ENCODE results near the gene PTGDR. TPM values are rescaled to one million over a fixed set of nuclear protein-coding genes. Genes with fewer than 3 reads are reported as not detected.

The PTGDR gene
- total and polyA plus RNA-seq, 4 experiments from 2014 or later = 1.9 to 7.2 (median 4.4) TPM

DNA sequence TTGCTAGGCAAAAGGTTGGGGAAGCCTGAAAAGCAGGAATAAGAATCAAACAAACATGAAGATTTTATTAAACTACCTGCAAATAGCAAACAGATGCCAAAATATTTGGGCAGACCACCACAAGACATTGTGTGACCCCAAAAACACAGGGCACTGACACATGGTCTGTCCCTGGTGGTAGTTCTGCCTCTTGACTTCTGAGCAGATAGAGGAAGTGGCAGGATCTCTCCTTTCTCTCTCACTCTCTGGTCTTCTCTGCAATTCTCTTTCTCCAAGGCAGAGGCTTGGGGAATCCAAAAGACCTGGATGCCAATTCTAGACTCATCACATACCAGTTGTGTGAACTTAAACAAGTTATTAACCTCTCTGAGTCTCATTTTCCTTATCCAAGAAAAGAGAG, 4.3 kb upstream of the PTGDR start:
- Histone ChIP-seq H3K9me3 (ENCODE audit: control insufficient read depth in 1 of 2, low read length in 2 of 2) (no peaks in the 10 kb centered on the region), H3K27ac (ENCODE audit: low read depth, low read length) (no peak overlapping the region), H3K4me1 (ENCODE audit: insufficient read depth, low read length) (peaks cover 43% of the 10 kb centered on the region), H3K36me3 (ENCODE audit: insufficient read depth, low read length) (no peaks in the 10 kb centered on the region), H3K27me3 (ENCODE audit: insufficient read depth, low read length) (no peaks in the 10 kb centered on the region), H3K4me3 (ENCODE audit: low read length in 2 of 2) (no peak overlapping the region)
- Mint-ChIP-seq H3K4me1 (peaks cover 29 to 54% (median 43%) of the 10 kb centered on the region in 4 donors), H3K27me3 (peaks cover 2 to 9% of the 10 kb centered on the region in 2 donors), H3K4me3 (no peak overlapping the region), H3K27ac (no peak overlapping the region), H3K36me3 (peaks cover 2 to 4% of the 10 kb centered on the region in 2 donors), H3K9me3 (peaks cover 0 to 3% (median 0%) of the 10 kb centered on the region in 8 donors)
- no peak for DNase-seq
- intact Hi-C loops (cut with micrococcal nuclease) = no loop called here
- CTCF ChIA-PET (ENCODE audit: partially characterized antibody) = no interaction called here
- POLR2A ChIA-PET (ENCODE audit: partially characterized antibody) = no interaction called here

DNA sequence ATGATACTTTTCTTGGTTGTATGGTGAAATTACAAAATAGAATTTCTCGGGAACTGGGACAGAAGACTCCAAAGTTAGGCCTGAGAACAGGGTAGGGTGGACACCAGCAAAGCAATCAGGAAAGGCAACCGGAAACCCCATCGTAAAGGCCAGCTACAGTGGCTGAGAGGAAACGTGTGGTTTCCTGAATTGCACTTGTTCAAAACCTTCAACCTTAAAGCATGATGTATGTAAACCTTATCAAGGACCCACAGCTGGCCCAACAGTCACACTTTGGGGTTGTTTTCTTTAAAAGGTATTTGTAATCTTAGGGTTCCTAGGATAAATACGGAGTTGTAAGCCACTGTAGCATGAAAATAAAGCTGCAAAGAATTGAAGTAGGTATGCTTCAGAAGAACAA, 2.2 kb upstream of the PTGDR start:
- POLR2A ChIA-PET (ENCODE audit: partially characterized antibody) = interaction anchor here (1.4 kb wide), 1 partner anchor 287 kb away, joined by 3 read pairs; the partner anchor contains the start of genes GPR137C and TXNDC16

DNA sequence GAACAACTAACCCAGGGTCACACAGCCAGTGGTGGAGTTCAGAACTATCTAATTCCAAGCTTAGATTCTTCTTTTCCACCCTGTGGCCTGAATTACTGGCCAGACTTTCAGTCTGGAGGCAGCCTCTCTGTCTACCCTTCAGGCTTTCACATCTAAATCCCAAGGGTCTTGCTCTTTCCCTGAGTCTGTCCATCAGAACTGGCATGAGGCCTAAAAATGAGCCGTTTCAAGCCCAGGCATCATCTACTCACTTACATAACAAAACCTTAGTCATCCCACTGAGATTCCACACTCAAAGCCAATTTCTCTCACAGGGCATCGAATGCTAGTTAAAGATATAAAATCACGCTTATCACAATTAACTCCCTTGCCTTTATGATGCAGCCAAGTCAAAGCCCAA, 1.3 kb upstream of the PTGDR start:
- Histone ChIP-seq H3K4me1 (ENCODE audit: insufficient read depth, low read length) (peaks cover 42% of the 10 kb centered on the region), H3K4me3 (ENCODE audit: low read length in 2 of 2) (no peak overlapping the region), H3K27me3 (ENCODE audit: insufficient read depth, low read length) (peaks cover 12% of the 10 kb centered on the region), H3K9me3 (ENCODE audit: control insufficient read depth in 1 of 2, low read length in 2 of 2) (no peaks in the 10 kb centered on the region), H3K27ac (ENCODE audit: low read depth, low read length) (no peak overlapping the region), H3K36me3 (ENCODE audit: insufficient read depth, low read length) (no peaks in the 10 kb centered on the region)
- ChIA-PET CTCF (ENCODE audit: partially characterized antibody) (interaction anchor here (1.1 to 1.8 kb wide), 4 partner anchors 19 to 406 kb away, joined by 3 read pairs; partner anchors contain the start of gene GNG2), POLR2A (ENCODE audit: partially characterized antibody) (interaction anchor here (1.4 kb wide), 1 partner anchor 286 kb away, joined by 3 read pairs; the partner anchor contains the start of genes GPR137C and TXNDC16)
- intact Hi-C loops (cut with micrococcal nuclease) = no loop called here
- H3K27ac Mint-ChIP-seq = peak overlapping the region in 1 of 7 donors; percentile 28
- DNase-seq = no peak
- no peaks in the 10 kb centered on the region for H3K9me3 Mint-ChIP-seq
- H3K4me1 Mint-ChIP-seq = peaks cover 31 to 61% (median 42%) of the 10 kb centered on the region in 4 donors
- peaks cover 12 to 19% of the 10 kb centered on the region in 2 donors for H3K27me3 Mint-ChIP-seq
- H3K4me3 Mint-ChIP-seq = peak overlapping the region in 6 of 8 donors; percentile 35 to 98 (median 96)
- H3K36me3 Mint-ChIP-seq = peaks cover 3 to 7% of the 10 kb centered on the region in 2 donors

More for the DNA sequence above, 2.2 kb upstream of the PTGDR start:
- CTCF ChIA-PET (ENCODE audit: partially characterized antibody) = interaction anchor here (1.1 to 1.5 kb wide), 2 partner anchors 8 to 85 kb away, joined by 3 to 5 read pairs; no protein-coding TSS in a partner anchor
- peaks cover 31 to 55% (median 40%) of the 10 kb centered on the region in 4 donors for H3K4me1 Mint-ChIP-seq
- no peaks in the 10 kb centered on the region for H3K9me3 ChIP-seq (ENCODE audit: control insufficient read depth in 1 of 2, low read length in 2 of 2)
- H3K36me3 Mint-ChIP-seq = peaks cover 3 to 7% of the 10 kb centered on the region in 2 donors
- peaks cover 9 to 18% of the 10 kb centered on the region in 2 donors for H3K27me3 Mint-ChIP-seq
- DNase-seq = no peak
- H3K36me3 ChIP-seq (ENCODE audit: insufficient read depth, low read length) = no peaks in the 10 kb centered on the region
- intact Hi-C loops (cut with micrococcal nuclease) = no loop called here
- H3K27ac Mint-ChIP-seq = peak overlapping the region in 3 of 7 donors; percentile 31 to 70 (median 38)
- peak overlapping the region in 5 of 8 donors; percentile 4 to 61 (median 47) for H3K4me3 Mint-ChIP-seq
- peaks cover 42% of the 10 kb centered on the region for H3K4me1 ChIP-seq (ENCODE audit: insufficient read depth, low read length)
- H3K27ac ChIP-seq (ENCODE audit: low read depth, low read length) = no peak overlapping the region
- H3K9me3 Mint-ChIP-seq = peaks cover 0 to 2% (median 0%) of the 10 kb centered on the region in 8 donors
- H3K4me3 ChIP-seq (ENCODE audit: low read length in 2 of 2) = no peak overlapping the region
- H3K27me3 ChIP-seq (ENCODE audit: insufficient read depth, low read length) = peaks cover 12% of the 10 kb centered on the region

DNA sequence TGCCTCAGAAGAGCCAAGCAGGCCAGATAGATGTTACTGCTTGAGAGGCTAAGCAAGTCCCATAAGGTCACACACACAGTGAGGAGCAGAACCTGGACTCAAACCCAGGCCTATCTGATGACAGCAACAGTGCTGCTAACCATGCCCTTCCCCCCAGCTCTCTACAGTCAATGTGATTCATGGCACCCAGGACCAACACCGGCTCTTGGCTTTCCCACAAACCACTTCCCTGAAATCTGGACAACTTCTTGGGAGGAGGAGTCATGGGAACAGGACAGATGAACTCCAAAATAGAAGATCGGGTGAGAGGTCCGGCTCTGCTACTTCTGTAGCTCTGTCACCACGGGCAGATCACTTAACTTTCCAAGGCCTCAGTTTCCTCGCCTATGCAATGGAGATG, 716 bp upstream of the PTGDR start:
- CTCF ChIA-PET (ENCODE audit: partially characterized antibody) = interaction anchor here (1.1 to 1.8 kb wide), 4 partner anchors 19 to 406 kb away, joined by 3 to 4 read pairs (median 3); partner anchors contain the start of gene GNG2
- Histone ChIP-seq H3K27ac (ENCODE audit: low read depth, low read length) (no peak overlapping the region), H3K36me3 (ENCODE audit: insufficient read depth, low read length) (no peaks in the 10 kb centered on the region), H3K4me3 (ENCODE audit: low read length in 2 of 2) (peak overlapping the region in 1 of 2 donors; percentile 60), H3K4me1 (ENCODE audit: insufficient read depth, low read length) (peaks cover 43% of the 10 kb centered on the region), H3K27me3 (ENCODE audit: insufficient read depth, low read length) (peaks cover 12% of the 10 kb centered on the region), H3K9me3 (ENCODE audit: control insufficient read depth in 1 of 2, low read length in 2 of 2) (no peaks in the 10 kb centered on the region)
- H3K4me3 Mint-ChIP-seq = peak overlapping the region in 7 of 8 donors; percentile 94 to 98 (median 96)
- intact Hi-C loops (cut with micrococcal nuclease) = no loop called here
- H3K9me3 Mint-ChIP-seq = no peaks in the 10 kb centered on the region
- H3K36me3 Mint-ChIP-seq = peaks cover 3 to 7% of the 10 kb centered on the region in 2 donors
- DNase-seq = no peak
- H3K4me1 Mint-ChIP-seq = peaks cover 31 to 61% (median 45%) of the 10 kb centered on the region in 4 donors
- POLR2A ChIA-PET (ENCODE audit: partially characterized antibody) = interaction anchor here (0.7 to 1.1 kb wide), 5 partner anchors 19 to 92 kb away, joined by 3 to 4 read pairs (median 4); partner anchors contain the start of gene PTGER2
- H3K27me3 Mint-ChIP-seq = peaks cover 12 to 19% of the 10 kb centered on the region in 2 donors
- H3K27ac Mint-ChIP-seq = peak overlapping the region in 1 of 7 donors; percentile 28

DNA sequence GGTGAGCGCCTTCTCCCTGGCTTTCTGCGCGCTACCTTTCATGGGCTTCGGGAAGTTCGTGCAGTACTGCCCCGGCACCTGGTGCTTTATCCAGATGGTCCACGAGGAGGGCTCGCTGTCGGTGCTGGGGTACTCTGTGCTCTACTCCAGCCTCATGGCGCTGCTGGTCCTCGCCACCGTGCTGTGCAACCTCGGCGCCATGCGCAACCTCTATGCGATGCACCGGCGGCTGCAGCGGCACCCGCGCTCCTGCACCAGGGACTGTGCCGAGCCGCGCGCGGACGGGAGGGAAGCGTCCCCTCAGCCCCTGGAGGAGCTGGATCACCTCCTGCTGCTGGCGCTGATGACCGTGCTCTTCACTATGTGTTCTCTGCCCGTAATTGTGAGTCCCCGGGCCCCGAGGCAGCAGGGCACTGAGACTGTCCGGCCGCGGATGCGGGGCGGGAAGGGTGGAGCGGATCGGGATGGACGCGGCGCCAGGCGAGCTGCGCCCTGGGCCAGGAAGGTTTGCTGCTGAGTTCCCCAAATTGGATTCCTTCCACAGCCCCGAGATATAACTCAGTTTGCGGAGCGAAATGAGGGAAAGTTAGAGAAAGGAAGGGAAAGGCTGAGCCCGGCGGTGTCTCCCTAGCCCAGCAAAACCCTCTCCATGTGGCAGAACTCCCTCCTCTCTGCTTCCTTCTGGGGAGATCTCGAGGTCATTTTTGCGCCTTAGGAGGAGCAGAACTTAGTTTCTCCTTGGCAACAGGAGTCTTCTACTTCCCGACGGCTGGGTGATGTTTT, 972 bp downstream of the PTGDR start:
- Mint-ChIP-seq H3K36me3 (peaks cover 3 to 11% of the 10 kb centered on the region in 2 donors), H3K4me1 (peaks cover 31 to 68% (median 49%) of the 10 kb centered on the region in 4 donors), H3K27ac (peak overlapping the region in 5 of 7 donors; percentile 36 to 93 (median 80)), H3K4me3 (peak overlapping the region; percentile 92 to 98 (median 96)), H3K9me3 (no peaks in the 10 kb centered on the region), H3K27me3 (peaks cover 12 to 19% of the 10 kb centered on the region in 2 donors)
- ChIA-PET CTCF (ENCODE audit: partially characterized antibody) (no interaction called here), POLR2A (ENCODE audit: partially characterized antibody) (no interaction called here)
- H3K27ac ChIP-seq (ENCODE audit: low read depth, low read length) = no peak overlapping the region
- H3K4me1 ChIP-seq (ENCODE audit: insufficient read depth, low read length) = peaks cover 48% of the 10 kb centered on the region
- H3K27me3 ChIP-seq (ENCODE audit: insufficient read depth, low read length) = peaks cover 12% of the 10 kb centered on the region
- intact Hi-C loops (cut with micrococcal nuclease) = no loop called here
- no peaks in the 10 kb centered on the region for H3K36me3 ChIP-seq (ENCODE audit: insufficient read depth, low read length)
- peak overlapping the region; percentile 60 to 65 for H3K4me3 ChIP-seq (ENCODE audit: low read length in 2 of 2)
- H3K9me3 ChIP-seq (ENCODE audit: control insufficient read depth in 1 of 2, low read length in 2 of 2) = no peaks in the 10 kb centered on the region
- DNase-seq = peak in 4 of 5 donors; percentile 20 to 33 (median 28)

DNA sequence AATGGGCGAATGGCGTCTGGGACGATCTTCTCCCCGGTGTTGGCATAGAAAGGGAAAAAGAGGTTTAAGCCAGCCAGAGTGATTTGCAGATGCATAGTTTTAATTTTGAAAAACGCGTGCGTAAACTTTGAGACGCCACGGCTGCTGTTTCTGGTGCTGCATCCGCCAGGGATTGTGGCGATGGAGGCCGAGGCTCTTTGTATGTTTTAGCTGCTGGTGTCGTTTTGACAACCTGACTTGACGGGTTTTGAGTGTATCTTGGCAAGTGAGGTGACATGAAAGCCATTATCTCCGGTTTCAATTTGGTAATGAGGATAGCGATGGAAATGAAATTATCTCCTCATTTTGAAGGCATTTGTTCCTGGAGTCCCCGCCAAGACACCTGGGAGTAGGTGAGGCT, 1.6 kb downstream of the PTGDR start:
- intact Hi-C loops (cut with micrococcal nuclease) = no loop called here
- DNase-seq = no peak
- Histone ChIP-seq H3K36me3 (ENCODE audit: insufficient read depth, low read length) (no peaks in the 10 kb centered on the region), H3K4me3 (ENCODE audit: low read length in 2 of 2) (peak overlapping the region; percentile 60 to 65), H3K9me3 (ENCODE audit: control insufficient read depth in 1 of 2, low read length in 2 of 2) (no peaks in the 10 kb centered on the region), H3K4me1 (ENCODE audit: insufficient read depth, low read length) (peaks cover 48% of the 10 kb centered on the region), H3K27me3 (ENCODE audit: insufficient read depth, low read length) (peaks cover 12% of the 10 kb centered on the region), H3K27ac (ENCODE audit: low read depth, low read length) (no peak overlapping the region)
- Mint-ChIP-seq H3K27me3 (peaks cover 12 to 19% of the 10 kb centered on the region in 2 donors), H3K9me3 (no peaks in the 10 kb centered on the region), H3K36me3 (peaks cover 3 to 13% of the 10 kb centered on the region in 2 donors), H3K4me3 (peak overlapping the region; percentile 92 to 98 (median 96)), H3K27ac (peak overlapping the region in 4 of 7 donors; percentile 32 to 82 (median 64)), H3K4me1 (peaks cover 31 to 65% (median 49%) of the 10 kb centered on the region in 4 donors)
- ChIA-PET CTCF (ENCODE audit: partially characterized antibody) (interaction anchor here (1.2 kb wide), 1 partner anchor 225 kb away, joined by 6 read pairs; no protein-coding TSS in a partner anchor), POLR2A (ENCODE audit: partially characterized antibody) (no interaction called here)

DNA sequence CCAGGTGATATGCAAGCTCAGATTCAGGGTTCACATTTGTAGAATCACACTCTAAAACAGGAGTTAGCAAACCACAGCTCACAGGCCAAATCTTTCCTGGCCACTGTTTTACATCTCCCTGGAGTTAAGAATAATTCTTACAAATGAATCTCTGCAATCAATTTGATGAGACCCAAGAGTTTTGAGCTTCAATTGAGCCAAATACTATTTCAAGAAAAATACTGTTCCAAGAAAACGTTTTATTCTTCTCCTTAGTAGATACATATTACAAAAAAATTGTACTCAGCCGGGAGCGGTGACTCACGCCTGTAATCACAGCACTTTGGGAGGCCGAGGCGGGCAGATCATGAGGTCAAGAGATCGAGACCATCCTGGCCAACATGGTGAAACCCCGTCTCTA, 2.5 kb downstream of the PTGDR start:
- H3K36me3 Mint-ChIP-seq = peaks cover 3 to 13% of the 10 kb centered on the region in 2 donors
- no peaks in the 10 kb centered on the region for H3K36me3 ChIP-seq (ENCODE audit: insufficient read depth, low read length)
- peaks cover 29 to 62% (median 47%) of the 10 kb centered on the region in 4 donors for H3K4me1 Mint-ChIP-seq
- no peak for DNase-seq
- peak overlapping the region in 1 of 2 donors; percentile 60 for H3K4me3 ChIP-seq (ENCODE audit: low read length in 2 of 2)
- CTCF ChIA-PET (ENCODE audit: partially characterized antibody) = interaction anchor here (1.2 to 4.3 kb wide), 2 partner anchors 124 to 226 kb away, joined by 6 to 16 read pairs; no protein-coding TSS in a partner anchor
- H3K4me3 Mint-ChIP-seq = peak overlapping the region; percentile 46 to 98 (median 96)
- peak overlapping the region in 1 of 7 donors; percentile 13 for H3K27ac Mint-ChIP-seq
- no peak overlapping the region for H3K27ac ChIP-seq (ENCODE audit: low read depth, low read length)
- no peaks in the 10 kb centered on the region for H3K9me3 ChIP-seq (ENCODE audit: control insufficient read depth in 1 of 2, low read length in 2 of 2)
- peaks cover 47% of the 10 kb centered on the region for H3K4me1 ChIP-seq (ENCODE audit: insufficient read depth, low read length)
- POLR2A ChIA-PET (ENCODE audit: partially characterized antibody) = no interaction called here
- H3K27me3 Mint-ChIP-seq = peaks cover 12 to 19% of the 10 kb centered on the region in 2 donors
- no peaks in the 10 kb centered on the region for H3K9me3 Mint-ChIP-seq
- H3K27me3 ChIP-seq (ENCODE audit: insufficient read depth, low read length) = peaks cover 12% of the 10 kb centered on the region
- intact Hi-C loops (cut with micrococcal nuclease) = loop anchor here (10.0 kb wide), 1 partner anchor 125 kb away; no protein-coding TSS in a partner anchor

Measured in CD4-positive, alpha-beta memory T cell (primary cell).